Nephron (organoid): Measurements from ENCODE around the gene FSTL5.

ENCODE experiments used
- H3K27ac Mint-ChIP-seq, 3 experiments: 2 replicates each; pipeline ENCODE4 v1.8.0; 2020; ENCODE audit warnings: mixed read lengths in 3 of 3, mild to moderate bottlenecking in 2 of 3, moderate library complexity in 1 of 3
- H3K27me3 Mint-ChIP-seq: 2 replicates; pipeline ENCODE4 v1.8.0; 2021; ENCODE audit warnings: low read depth, mild to moderate bottlenecking, moderate library complexity, mixed read lengths
- H3K36me3 Mint-ChIP-seq: 2 replicates; pipeline ENCODE4 v1.8.0; 2020; ENCODE audit warnings: low read depth, mixed read lengths
- H3K4me1 Mint-ChIP-seq: 2 replicates; pipeline ENCODE4 v1.8.0; 2020; ENCODE audit warnings: mixed read lengths
- H3K4me3 Mint-ChIP-seq, 3 experiments: 2 replicates each; pipeline ENCODE4 v1.8.0; 2020; ENCODE audit warnings: mild to moderate bottlenecking in 3 of 3, mixed read lengths in 3 of 3, moderate library complexity in 2 of 3
- H3K9me3 Mint-ChIP-seq: 2 replicates; pipeline ENCODE4 v1.8.0; 2020; ENCODE audit warnings: mixed read lengths
- CTCF ChIP-seq, 3 experiments: fragments of 200-600 bp; sonication (generic); IDR thresholded peaks; one replicate each; pipeline ENCODE4 v1.5.0; 2021; ENCODE audit warnings: antibody characterized with exemption in 3 of 3; ENCODE audit not compliant: unreplicated experiment in 3 of 3

Gene FSTL5

GRCh38 chr4:161929956-161930355, 233.8 kb downstream of the FSTL5 start:
- no peak overlapping the region for H3K4me3 Mint-ChIP-seq

GRCh38 chr4:161926033-161926828, 237.6 kb downstream of the FSTL5 start:
- H3K27ac Mint-ChIP-seq = no peak overlapping the region
- TF ChIP-seq CTCF (IDR thresholded peaks at IDR 0.05; ENCODE audit: unreplicated experiment in 3 of 3) = no peak
- H3K36me3 Mint-ChIP-seq = no peaks in the 10 kb centered on the region
- H3K27me3 Mint-ChIP-seq = no peaks in the 10 kb centered on the region
- no peak overlapping the region for H3K4me3 Mint-ChIP-seq
- no peaks in the 10 kb centered on the region for H3K4me1 Mint-ChIP-seq
- no peaks in the 10 kb centered on the region for H3K9me3 Mint-ChIP-seq

More at GRCh38 chr4:161929956-161930355, 233.8 kb downstream of the FSTL5 start:
- H3K27me3 Mint-ChIP-seq = no peaks in the 10 kb centered on the region
- no peak for TF ChIP-seq CTCF (IDR thresholded peaks at IDR 0.05; ENCODE audit: unreplicated experiment in 3 of 3)
- no peaks in the 10 kb centered on the region for H3K9me3 Mint-ChIP-seq
- H3K4me1 Mint-ChIP-seq = no peaks in the 10 kb centered on the region
- no peaks in the 10 kb centered on the region for H3K36me3 Mint-ChIP-seq
- H3K27ac Mint-ChIP-seq = no peak overlapping the region

- Mint-ChIP-seq H3K4me3 (no peak overlapping the region), H3K4me1 (no peaks in the 10 kb centered on the region), H3K9me3 (no peaks in the 10 kb centered on the region), H3K27ac (peak overlapping the region in 2 of 3 experiments; percentile 40 to 66), H3K27me3 (no peaks in the 10 kb centered on the region), H3K36me3 (no peaks in the 10 kb centered on the region)
- TF ChIP-seq CTCF (IDR thresholded peaks at IDR 0.05; ENCODE audit: unreplicated experiment in 3 of 3) = no peak
These were observed 243.3 kb downstream of the FSTL5 start for GRCh38 chr4:161920304-161921052.

- TF ChIP-seq CTCF (IDR thresholded peaks at IDR 0.05; ENCODE audit: unreplicated experiment in 3 of 3) = no peak
- Mint-ChIP-seq H3K36me3 (no peaks in the 10 kb centered on the region), H3K4me3 (no peak overlapping the region), H3K4me1 (no peaks in the 10 kb centered on the region), H3K9me3 (no peaks in the 10 kb centered on the region), H3K27me3 (no peaks in the 10 kb centered on the region), H3K27ac (peak overlapping the region in 1 of 3 experiments; percentile 57)
These were observed 244.2 kb downstream of the FSTL5 start for GRCh38 chr4:161919442-161920220.

GRCh38 chr4:161916035-161916434, 247.8 kb downstream of the FSTL5 start:
- Mint-ChIP-seq H3K27me3 (no peaks in the 10 kb centered on the region), H3K4me3 (no peak overlapping the region), H3K9me3 (no peaks in the 10 kb centered on the region), H3K27ac (no peak overlapping the region), H3K4me1 (no peaks in the 10 kb centered on the region), H3K36me3 (no peaks in the 10 kb centered on the region)
- TF ChIP-seq CTCF (IDR thresholded peaks at IDR 0.05; ENCODE audit: unreplicated experiment in 3 of 3) = no peak
